GM18505 (cell line): Measurements from ENCODE around the gene STAT6.

ENCODE experiments used
- ATAC-seq: cut with Tn5 transposase; IDR thresholded peaks from one replicate; pipeline ENCODE4 v1.9.1; 2021; ENCODE audit not compliant: unreplicated experiment
- POLR2A ChIP-seq: IDR thresholded peaks from 4 replicates; pipeline ENCODE4 v1.6.1; 2011; ENCODE audit warnings: borderline replicate concordance; ENCODE audit not compliant: insufficient read depth, insufficient read length; ENCODE audit errors: extremely low read depth

Gene STAT6

GRCh38 chr12:57139796-57140649 lies 28.9 kb upstream of the STAT6 start:
- ATAC-seq, result no peak
- TF ChIP-seq POLR2A, result no peak

GRCh38 chr12:57138526-57139272 lies 27.5 kb upstream of the STAT6 start:
- no peak for TF ChIP-seq POLR2A
- ATAC-seq, result no peak

GRCh38 chr12:57135527-57136326 lies 24.6 kb upstream of the STAT6 start:
- TF ChIP-seq POLR2A, result no peak
- no peak for ATAC-seq

- no peak for TF ChIP-seq POLR2A
- no peak for ATAC-seq
Observed at GRCh38 chr12:57134949-57135348, 23.8 kb upstream of the STAT6 start.

GRCh38 chr12:57133916-57134315 lies 22.8 kb upstream of the STAT6 start:
- no peak for TF ChIP-seq POLR2A
- ATAC-seq, result no peak

- ATAC-seq, result no peak
- no peak for TF ChIP-seq POLR2A
Observed at GRCh38 chr12:57133013-57133569, 21.9 kb upstream of the STAT6 start.

- ATAC-seq, result no peak
- no peak for TF ChIP-seq POLR2A
Observed at GRCh38 chr12:57131896-57132744, 21.0 kb upstream of the STAT6 start.

GRCh38 chr12:57130941-57131340 lies 19.8 kb upstream of the STAT6 start:
- no peak for ATAC-seq
- TF ChIP-seq POLR2A, result no peak

GRCh38 chr12:57129889-57130288 lies 18.7 kb upstream of the STAT6 start:
- TF ChIP-seq POLR2A, result no peak
- no peak for ATAC-seq

GRCh38 chr12:57129321-57129842 lies 18.2 kb upstream of the STAT6 start:
- TF ChIP-seq POLR2A, result no peak
- ATAC-seq, result no peak

GRCh38 chr12:57128519-57129247 lies 17.5 kb upstream of the STAT6 start:
- ATAC-seq, result no peak
- TF ChIP-seq POLR2A, result no peak
